GM21367 (cell line): Measurements from ENCODE around the gene GMPR.
A peak's percentile ranks its signal among the peaks of the same experiment; 100 is the strongest.

ENCODE experiments used
- ATAC-seq: cut with Tn5 transposase; IDR thresholded peaks from one replicate; pipeline ENCODE4 v1.9.1; 2021; ENCODE audit not compliant: unreplicated experiment

The GMPR gene

DNA sequence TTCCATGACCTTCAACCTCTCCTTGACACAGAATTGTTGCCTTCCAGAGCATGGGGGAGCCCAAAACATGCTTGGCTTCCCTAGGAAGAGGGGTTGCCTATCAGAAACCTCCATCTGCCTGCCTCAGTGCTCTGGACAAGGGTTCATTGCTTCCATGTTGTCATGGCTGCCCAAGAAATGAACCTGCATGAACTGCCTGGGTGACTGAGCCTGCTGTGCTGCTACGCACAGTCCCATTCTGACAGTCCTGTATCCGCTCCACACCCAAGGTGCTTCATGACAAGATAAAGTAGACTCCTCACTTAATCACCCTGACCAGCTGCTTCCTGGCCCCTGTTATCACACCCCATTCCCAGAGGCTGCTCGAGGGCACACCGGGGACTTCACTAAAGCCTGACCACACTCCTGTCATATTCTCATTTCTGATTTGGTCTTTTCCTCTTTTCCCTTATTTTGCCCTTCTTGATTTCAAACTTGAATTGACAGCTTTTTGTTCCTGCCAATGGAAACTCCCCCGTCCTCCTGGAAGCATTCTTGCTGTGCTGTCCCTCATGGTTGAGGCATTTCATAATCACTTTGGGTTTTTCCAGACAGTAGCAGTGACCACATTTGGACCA, 31.9 kb downstream of the GMPR start:
- no peak for ATAC-seq

GRCh38 chr6:16271428-16271827, 33.0 kb downstream of the GMPR start:
- no peak for ATAC-seq

- ATAC-seq: no peak
Measured at GRCh38 chr6:16272201-16272600, 33.8 kb downstream of the GMPR start.

GRCh38 chr6:16273256-16273655, 34.9 kb downstream of the GMPR start:
- no peak for ATAC-seq

GRCh38 chr6:16274483-16274882, 36.1 kb downstream of the GMPR start:
- no peak for ATAC-seq

- no peak for ATAC-seq
Measured at GRCh38 chr6:16274885-16275589, 36.6 kb downstream of the GMPR start.

DNA sequence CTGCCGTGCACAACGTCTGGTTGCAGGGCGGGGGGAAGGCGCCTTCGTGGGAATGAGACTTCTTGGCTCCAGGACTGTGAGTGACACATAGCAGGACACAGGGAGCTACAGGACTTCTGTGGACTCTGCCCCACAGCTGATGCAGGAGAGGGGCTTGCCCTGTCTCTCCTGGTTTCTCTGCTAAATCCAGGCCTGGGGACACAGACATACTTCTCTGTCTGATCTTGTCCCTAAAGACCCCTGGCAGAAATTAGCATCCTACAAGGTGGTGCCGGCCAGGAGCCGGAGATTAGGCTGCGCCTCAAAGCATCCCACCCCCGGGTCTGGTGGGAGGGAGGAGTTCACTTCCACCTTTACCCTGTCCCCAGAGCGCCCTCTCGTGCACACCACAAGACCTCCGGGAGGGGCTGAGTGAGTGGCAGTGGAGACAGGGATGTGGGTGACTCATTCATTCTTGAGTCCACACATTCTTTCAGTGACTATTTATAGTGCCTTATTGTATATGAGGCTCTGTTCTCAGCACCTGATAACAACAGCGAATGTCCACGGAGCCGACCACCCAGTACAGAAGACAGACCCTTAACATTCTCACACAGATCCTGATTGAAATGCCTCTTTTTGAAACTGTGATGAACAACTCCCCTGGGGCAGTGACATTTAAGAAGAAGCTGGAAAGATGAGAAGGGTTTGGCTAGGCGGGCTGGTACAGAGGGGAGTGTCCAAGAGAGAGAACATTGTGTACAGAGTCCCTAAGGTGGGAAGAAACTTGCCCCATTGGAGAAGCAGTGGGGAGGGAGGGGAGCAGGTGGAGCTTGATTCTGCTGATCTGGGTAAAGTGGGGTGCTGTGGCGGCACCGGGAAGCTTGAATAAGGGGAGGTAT, 39.0 kb downstream of the GMPR start:
- ATAC-seq: peak; percentile 47

DNA sequence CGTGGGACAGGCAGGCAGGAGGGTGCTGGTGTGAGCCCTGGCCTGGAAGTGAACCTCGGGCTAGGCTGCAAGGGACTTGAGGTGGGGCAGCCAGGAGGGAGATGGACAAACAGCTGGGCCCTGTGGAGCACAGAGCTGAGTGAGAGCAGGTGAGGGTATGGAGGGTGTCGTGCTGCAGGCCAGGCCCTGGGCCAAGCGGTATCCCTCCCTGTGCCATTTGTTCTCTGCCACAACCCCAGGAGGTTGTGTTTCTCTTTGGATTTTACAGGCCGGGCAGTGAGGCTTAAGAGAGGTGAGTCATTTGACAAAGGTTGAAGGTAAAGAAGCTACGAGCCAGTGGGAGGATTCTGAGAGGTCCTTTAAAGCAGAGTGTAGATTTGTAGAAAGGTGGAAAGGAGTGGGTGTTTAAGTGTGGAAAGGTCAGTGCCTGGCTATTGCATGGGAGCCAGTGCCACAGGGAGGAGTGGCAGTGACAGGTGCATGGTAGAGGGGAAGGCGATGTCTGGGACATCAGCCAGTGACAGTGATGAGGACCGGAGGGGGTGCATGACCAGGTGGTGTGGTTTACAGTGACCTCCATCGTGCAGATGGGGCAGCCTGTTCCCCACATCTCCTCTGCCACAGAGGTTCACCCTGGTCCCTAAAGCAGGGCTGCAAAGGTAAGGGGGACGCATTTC, 39.8 kb downstream of the GMPR start:
- ATAC-seq: no peak

DNA sequence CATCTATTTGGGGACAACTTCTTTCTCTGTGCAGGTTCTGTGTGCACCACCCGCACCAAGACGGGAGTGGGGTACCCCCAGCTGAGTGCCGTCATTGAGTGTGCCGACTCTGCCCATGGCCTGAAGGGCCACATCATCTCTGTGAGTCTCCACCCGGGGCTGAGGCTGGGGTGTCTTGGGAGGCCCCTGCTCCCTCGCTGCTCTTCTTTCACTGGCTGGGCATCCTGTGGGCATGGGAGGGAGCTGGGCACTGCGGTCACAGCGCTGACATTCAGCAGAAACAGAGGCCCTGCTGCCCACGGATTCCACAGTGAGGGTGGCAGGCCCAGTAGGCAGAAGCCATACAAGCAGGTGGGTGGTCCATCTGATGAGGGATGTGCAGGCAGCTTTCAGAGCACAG, 40.4 kb downstream of the GMPR start:
- no peak for ATAC-seq

DNA sequence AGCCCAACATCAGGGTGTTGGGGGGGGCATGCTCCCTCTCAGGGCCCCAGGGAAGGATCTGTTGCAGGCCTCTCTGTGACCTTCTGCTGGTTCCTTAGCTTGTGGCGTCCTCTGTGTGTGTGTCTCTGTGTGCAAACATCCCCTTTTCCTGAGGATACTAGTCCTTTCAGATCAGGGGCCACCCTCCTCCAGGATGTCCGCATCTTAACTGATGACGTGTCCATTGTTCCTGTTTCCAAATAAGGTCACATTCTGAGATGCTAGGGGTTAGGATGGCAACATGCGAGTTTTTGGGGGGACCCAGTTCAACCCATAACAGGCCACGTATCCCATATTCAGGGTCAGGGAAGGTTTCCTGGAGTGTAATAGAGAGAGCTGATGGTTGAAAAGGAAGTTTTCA, 40.9 kb downstream of the GMPR start:
- ATAC-seq: no peak

GRCh38 chr6:16282370-16282769, 44.0 kb downstream of the GMPR start:
- ATAC-seq: no peak

- no peak for ATAC-seq
Measured at GRCh38 chr6:16284472-16284871, 46.1 kb downstream of the GMPR start.

- no peak for ATAC-seq
Measured at GRCh38 chr6:16285467-16286150, 47.2 kb downstream of the GMPR start.

DNA sequence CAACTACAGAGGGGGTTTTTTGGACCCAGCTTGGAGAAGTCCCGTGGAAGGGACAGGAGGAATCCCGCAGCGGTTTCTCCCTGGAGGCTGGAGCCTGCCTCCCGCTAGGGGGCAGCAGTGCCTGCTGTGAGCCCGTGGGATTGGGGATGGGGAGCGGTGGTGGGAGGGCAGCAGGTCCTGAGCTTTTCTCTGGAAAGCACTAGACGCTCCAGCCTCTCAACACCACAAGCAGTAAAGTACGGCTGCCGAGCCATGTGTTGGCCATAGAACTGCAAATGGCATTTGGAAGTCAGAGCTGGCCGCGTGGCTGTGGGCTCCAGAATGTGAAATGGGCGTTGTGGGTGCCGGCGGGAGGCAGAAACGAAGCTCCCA, 47.8 kb downstream of the GMPR start:
- ATAC-seq: no peak

DNA sequence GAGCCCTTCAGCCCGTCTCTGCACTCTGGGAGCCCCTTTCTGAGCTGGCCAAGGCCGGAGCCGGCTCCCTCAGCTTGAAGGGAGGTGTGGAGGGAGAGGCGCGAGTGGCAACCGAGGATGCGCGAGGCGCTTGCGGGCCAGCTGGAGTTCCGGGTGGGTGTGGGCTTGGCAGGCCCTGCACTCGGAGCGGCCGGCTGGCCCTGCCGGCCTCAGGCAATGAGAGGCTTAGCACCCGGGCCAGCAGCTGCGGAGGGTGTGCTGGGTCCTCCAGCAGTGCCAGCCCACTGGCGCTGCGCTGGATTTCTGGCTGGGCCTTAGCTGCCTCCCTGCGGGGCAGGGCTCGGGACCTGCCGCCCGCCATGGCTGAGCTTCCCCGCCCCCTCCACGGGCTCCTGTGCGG, 49.8 kb downstream of the GMPR start:
- ATAC-seq: no peak

- no peak for ATAC-seq
Measured at GRCh38 chr6:16291739-16292138, 53.4 kb downstream of the GMPR start.

DNA sequence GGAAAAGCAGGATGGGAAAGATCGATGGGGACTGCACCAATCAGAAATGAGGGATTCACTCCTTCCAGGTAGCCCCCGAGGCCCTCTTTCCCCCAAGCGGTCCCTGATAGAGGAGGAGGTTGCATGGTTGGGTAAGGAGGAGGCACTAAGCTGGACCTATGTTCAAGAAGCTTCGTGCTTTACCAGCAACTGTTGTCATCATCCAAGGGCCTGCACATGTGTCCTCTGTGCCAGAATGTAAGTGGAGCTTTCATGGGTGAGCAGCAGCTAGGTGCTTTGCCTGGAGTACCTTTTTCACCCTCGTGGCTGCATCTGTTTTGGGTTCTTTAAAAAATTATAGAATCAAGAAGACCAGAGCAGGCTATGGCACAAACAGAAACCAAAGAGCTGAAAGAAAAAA, 54.0 kb downstream of the GMPR start:
- ATAC-seq: no peak

GRCh38 chr6:16292942-16293341, 54.6 kb downstream of the GMPR start:
- ATAC-seq: no peak

DNA sequence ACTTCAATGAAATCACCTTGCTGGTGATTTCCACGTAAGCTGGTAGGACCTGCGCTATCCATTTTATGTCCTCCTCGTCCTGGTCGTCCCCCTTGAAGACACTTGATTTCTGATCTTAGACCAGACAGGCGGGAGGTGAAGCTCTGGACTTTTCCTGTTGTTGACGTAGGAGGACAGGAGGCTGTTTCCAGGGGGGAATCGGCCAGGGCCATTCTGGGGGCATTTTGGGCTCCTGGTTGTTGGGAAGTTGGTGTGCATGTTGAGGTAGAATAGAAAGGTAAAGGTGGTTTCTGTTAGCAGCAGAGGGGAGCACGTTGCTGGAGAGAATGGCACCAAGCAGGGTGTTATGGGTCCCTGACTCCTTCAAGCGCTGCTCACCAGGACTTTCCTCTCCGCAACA, 56.0 kb downstream of the GMPR start:
- ATAC-seq: no peak

DNA sequence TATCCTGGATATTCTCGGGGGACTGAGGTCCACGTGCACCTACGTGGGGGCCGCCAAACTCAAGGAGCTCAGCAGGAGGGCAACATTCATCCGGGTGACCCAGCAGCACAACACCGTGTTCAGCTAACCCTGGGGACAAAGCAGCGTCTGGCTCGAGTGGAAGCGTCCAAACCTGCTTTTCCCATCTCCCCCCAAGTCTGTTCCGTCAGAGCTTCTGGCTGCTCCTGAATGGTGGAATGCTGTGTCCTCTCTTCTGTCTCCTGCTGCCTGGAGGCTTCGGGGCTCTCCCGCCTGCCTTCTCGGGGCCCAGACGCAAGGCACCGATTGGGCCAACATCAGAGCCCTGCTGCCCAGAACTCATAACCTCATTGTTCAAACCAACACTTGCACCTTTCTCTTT, 56.7 kb downstream of the GMPR start:
- no peak for ATAC-seq

DNA sequence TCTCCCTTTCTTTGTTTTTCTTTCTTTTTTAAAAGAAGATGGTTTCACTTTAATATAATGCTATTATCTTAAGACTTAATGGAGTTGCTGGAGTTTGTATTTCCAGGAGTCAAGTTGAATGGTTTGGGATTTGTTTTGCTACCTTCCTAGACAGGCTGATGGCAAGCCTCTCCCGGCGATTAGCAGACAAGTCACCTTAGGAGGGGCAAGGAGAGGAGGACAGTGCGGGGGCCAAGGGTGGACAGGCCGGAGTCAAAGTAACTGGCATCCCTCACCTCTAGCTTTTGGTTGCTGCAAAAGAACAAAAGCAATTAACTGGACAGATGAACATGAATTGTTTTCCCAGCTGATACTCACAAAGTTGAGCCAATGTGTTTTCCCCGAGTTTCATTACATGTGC, 57.1 kb downstream of the GMPR start:
- ATAC-seq: no peak
